ENCODE data around the gene MAP3K4.

The MAP3K4 gene

GRCh38 chr6:161152527-161152862 is 160.9 kb downstream of the MAP3K4 start:
- no peak for DNase-seq

- no peak for DNase-seq
These were observed 161.5 kb downstream of the MAP3K4 start for GRCh38 chr6:161152907-161153662.

GRCh38 chr6:161153725-161154124 is 162.2 kb downstream of the MAP3K4 start:
- no peak for DNase-seq

DNA sequence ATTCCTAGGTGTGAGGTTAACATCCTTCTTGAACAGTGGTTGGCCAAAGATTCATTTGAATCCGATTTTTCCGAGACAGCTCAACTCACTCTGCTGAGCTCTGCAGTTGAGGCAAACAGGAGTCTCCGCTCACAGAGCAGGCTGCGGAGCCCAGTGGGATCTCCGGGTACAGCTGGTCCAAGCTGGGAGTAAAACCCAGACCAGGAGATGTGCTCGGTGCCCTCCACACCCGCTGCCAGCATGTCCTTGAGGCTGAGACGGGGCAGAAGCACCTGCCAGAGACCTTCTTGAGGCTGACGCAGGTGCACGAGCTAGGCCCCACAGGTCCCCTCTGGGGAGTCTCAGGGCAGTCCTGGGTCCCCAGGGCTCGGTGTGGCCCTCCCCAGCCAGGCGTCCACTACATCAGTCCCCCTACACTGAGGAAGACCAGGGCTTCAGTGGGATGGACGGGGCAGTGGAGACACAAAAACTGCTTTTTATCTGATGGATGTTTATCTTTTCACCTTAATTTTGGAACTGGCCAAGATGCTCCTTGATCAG is 163.3 kb downstream of the MAP3K4 start:
- DNase-seq, result no peak

GRCh38 chr6:161161121-161161520 is 169.6 kb downstream of the MAP3K4 start:
- DNase-seq, result no peak

GRCh38 chr6:161161889-161162624 is 170.5 kb downstream of the MAP3K4 start:
- no peak for DNase-seq

GRCh38 chr6:161162722-161163121 is 171.2 kb downstream of the MAP3K4 start:
- DNase-seq, result no peak

- no peak for DNase-seq
These were observed 172.1 kb downstream of the MAP3K4 start for GRCh38 chr6:161163466-161164181.

DNA sequence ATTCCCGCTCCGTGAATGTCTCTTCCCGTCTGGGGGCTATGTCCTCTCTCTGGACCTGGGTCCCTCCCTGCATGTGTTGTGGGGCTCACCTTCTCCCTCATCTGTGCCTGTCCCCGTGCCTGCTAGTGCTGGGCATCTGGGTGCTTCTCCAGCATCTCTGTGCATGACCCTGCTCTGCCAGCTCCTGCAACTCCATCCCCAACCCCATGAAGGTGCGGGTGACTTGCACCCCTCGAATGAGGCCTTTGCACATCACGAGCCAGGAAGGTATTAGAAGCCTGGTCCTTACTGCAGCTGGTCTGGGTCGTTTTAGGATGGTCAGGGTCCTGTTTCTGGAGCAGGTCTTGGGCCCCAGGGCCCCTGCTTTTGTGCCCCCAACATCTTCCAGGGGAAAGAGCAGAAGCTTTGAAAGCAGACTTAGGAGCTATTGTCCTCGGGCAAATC is 172.6 kb downstream of the MAP3K4 start:
- DNase-seq, result no peak

GRCh38 chr6:161166176-161166575 is 174.6 kb downstream of the MAP3K4 start:
- no peak for DNase-seq

DNA sequence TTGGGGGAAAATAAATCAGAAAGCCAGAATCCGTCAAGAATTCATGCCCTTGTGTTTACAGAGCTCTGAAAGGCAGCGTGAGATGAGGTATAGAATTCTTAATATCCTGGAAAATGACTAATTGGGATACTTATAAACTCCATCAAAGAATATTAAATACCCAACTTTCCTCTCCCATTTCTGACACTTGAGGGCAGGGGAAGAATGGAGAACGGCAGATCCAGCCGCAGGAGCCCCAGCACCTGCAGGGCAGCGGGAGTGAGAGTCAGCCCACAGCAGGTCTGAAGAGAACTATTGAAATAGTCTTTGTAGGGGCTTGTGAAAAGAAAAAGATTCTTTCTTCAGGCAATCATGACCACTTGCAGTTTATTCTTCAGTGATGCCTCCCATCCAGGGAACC is 175.1 kb downstream of the MAP3K4 start:
- no peak for DNase-seq
